ENCODE data around the gene FOXN3.

DNA sequence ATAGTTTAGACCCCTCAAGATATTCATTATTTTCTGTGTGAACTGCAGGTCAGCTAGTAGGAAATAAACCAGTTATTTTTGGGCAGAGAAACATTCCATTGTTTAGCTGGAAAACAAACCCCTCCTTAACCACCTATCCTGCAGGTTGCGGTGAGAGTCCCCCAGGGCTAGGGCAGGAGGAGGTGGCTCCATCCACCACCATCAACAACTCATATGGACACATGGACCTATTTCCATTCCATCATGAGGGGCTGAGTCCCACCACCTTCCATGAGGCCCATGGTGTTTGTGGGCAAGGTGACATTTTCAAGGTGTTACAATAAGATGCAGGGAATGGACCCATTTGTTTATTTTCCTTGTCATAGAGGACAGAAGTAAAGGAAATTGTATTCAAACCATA is 160.1 kb downstream of the FOXN3 start:
- TF ChIP-seq POLR2AphosphoS5 (IDR thresholded peaks at IDR 0.05; ENCODE audit: borderline replicate concordance, low read depth, low read length) (no peak), EZH2 (IDR thresholded peaks at IDR 0.05) (no peak), FOXP2 (optimal IDR thresholded peaks at IDR 0.05; ENCODE audit: control extremely low read depth, extremely low read length, insufficient read depth) (no peak)

Data from SK-N-MC (cell line).